ENCODE data around the gene LTB.
"Not testable (repeated sequence)": the region's sequence is repeated elsewhere in the genome, so short reads cannot be mapped to it uniquely, and the experiment has no call there.

DNA sequence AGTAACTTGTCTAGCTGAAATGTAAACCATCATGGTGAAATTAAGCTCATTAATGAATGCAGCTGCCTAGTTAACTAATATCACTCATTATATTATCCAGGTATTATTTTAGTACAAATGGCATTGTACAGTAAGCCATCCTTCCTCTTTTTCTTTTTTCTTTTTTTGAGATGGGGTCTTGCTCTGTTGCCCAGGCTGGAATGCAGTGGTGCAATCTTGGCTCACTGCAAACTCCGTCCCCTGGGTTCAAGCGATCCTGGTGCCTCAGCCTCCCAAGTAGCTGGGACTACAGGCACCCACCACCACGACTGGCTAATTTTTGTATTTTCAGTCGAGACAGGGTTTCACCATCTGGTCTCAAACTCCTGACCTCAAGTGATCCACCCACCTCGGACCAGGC is 8.5 kb upstream of the LTB start:
- TF ChIP-seq, protein P1, sequence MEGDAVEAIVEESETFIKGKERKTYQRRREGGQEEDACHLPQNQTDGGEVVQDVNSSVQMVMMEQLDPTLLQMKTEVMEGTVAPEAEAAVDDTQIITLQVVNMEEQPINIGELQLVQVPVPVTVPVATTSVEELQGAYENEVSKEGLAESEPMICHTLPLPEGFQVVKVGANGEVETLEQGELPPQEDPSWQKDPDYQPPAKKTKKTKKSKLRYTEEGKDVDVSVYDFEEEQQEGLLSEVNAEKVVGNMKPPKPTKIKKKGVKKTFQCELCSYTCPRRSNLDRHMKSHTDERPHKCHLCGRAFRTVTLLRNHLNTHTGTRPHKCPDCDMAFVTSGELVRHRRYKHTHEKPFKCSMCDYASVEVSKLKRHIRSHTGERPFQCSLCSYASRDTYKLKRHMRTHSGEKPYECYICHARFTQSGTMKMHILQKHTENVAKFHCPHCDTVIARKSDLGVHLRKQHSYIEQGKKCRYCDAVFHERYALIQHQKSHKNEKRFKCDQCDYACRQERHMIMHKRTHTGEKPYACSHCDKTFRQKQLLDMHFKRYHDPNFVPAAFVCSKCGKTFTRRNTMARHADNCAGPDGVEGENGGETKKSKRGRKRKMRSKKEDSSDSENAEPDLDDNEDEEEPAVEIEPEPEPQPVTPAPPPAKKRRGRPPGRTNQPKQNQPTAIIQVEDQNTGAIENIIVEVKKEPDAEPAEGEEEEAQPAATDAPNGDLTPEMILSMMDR (IDR thresholded peaks at IDR 0.05) = not testable (repeated sequence)
- not testable (repeated sequence) for TF ChIP-seq POLR2A (IDR thresholded peaks at IDR 0.05)

All from vagina (tissue), 2 donors.